Prostate gland (tissue), 2 donors: ENCODE data around the gene SLC6A11. TPM values are rescaled to one million over a fixed set of nuclear protein-coding genes. Genes with fewer than 3 reads are reported as not detected.

Experiments used
- DNase-seq: peaks from one replicate; pipeline ENCODE4 v3.0.0-alpha.2; 2019; ENCODE audit warnings: low spot score
- H3K27ac ChIP-seq, 2 donors: fragments of 200-600 bp; sonication (generic); 2 replicates each; pipeline ENCODE4 v1.5.1; 2017 to 2019
- H3K27me3 ChIP-seq: fragments of 200-600 bp; sonication (generic); replicated peaks from 2 replicates; pipeline ENCODE4 v1.5.1; 2019; ENCODE audit not compliant: insufficient read depth
- H3K36me3 ChIP-seq, 2 donors: fragments of 200-600 bp; sonication (generic); 1 replicate in 1 of 2; 2 replicates in 1 of 2; pipeline versions ENCODE4 v1.5.1 to v1.8.1; 2017 to 2019
- H3K4me1 ChIP-seq: fragments of 200-600 bp; sonication (generic); replicated peaks from 2 replicates; pipeline ENCODE4 v1.5.1; 2019
- H3K4me3 ChIP-seq, 2 donors: fragments of 200-600 bp; sonication (generic); 2 replicates each; pipeline ENCODE4 v1.5.1; 2017 to 2019
- H3K9me3 ChIP-seq: fragments of 200-600 bp; sonication (generic); 2 replicates; pipeline ENCODE4 v1.5.1; 2017
- POLR2A ChIP-seq: fragments of 450-650 bp; IDR thresholded peaks from one replicate; pipeline ENCODE4 v1.6.1; 2016; ENCODE audit warnings: antibody characterized with exemption, mild to moderate bottlenecking
- POLR2AphosphoS5 ChIP-seq: sonication (generic); formaldehyde crosslinking; IDR thresholded peaks from one replicate; pipeline ENCODE4 v1.6.1; 2017; ENCODE audit warnings: antibody characterized with exemption
- WGBS: methylation state at CpG from one replicate; pipeline ENCODE4 v1.1.5; 2018; 5-methylcytosine and 5-hydroxymethylcytosine counted together
- intact Hi-C: fragments of 100-400 bp; cut with DNase I; formaldehyde crosslinking; loops from one replicate; pipeline ENCODE4 v1.14.2; 2022
- total RNA-seq, 2 donors: library from RNA; depleted of rRNA; stranded (reverse); fragments of >200 nt; gene quantifications; one replicate each; pipeline ENCODE4 v1.1.0, GENCODE V29; 2016
- TF ChIP-seq, protein P1 (sequence below), 4 experiments: fragments of 200-600 bp in 2 of 4; fragments of 450-650 bp in 2 of 4; sonication (generic) in 2 of 4; IDR thresholded peaks; 1 replicate in 3 of 4; 2 replicates in 1 of 4; pipeline ENCODE4 v1.5.1; 2016 to 2019; ENCODE audit warnings: antibody characterized with exemption in 4 of 4, mild to moderate bottlenecking in 2 of 4, moderate library complexity in 2 of 4

Gene SLC6A11
- total RNA-seq: 1 to 10 TPM; 3.6 to 6.9 TPM

- no peak within 1 kb of the TSS for H3K27ac ChIP-seq
- no peaks in the 10 kb centered on the region for H3K36me3 ChIP-seq
- 4% methylated on average over 64 of the region's 96 CpGs for WGBS
- intact Hi-C loops: no loop called here
- peak within 1 kb of the TSS; percentile 28 to 32 for H3K4me3 ChIP-seq
- H3K27me3 ChIP-seq: no peaks in the 10 kb centered on the region
- DNase-seq: peak; percentile 37
- H3K9me3 ChIP-seq: no peaks in the 10 kb centered on the region
- TF ChIP-seq, protein P1, sequence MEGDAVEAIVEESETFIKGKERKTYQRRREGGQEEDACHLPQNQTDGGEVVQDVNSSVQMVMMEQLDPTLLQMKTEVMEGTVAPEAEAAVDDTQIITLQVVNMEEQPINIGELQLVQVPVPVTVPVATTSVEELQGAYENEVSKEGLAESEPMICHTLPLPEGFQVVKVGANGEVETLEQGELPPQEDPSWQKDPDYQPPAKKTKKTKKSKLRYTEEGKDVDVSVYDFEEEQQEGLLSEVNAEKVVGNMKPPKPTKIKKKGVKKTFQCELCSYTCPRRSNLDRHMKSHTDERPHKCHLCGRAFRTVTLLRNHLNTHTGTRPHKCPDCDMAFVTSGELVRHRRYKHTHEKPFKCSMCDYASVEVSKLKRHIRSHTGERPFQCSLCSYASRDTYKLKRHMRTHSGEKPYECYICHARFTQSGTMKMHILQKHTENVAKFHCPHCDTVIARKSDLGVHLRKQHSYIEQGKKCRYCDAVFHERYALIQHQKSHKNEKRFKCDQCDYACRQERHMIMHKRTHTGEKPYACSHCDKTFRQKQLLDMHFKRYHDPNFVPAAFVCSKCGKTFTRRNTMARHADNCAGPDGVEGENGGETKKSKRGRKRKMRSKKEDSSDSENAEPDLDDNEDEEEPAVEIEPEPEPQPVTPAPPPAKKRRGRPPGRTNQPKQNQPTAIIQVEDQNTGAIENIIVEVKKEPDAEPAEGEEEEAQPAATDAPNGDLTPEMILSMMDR (IDR thresholded peaks at IDR 0.05): no peak
- TF ChIP-seq POLR2A (no peak), POLR2AphosphoS5 (no peak)
- no peaks in the 10 kb centered on the region for H3K4me1 ChIP-seq
Observed at GRCh38 chr3:10816019-10816862, at the start of gene SLC6A11. SLC6A11 (plus strand) TSS chr3:10816228; CDS start chr3:10816266, 38 bp downstream.

GRCh38 chr3:10768708-10769394, 47.2 kb upstream of the SLC6A11 start:
- Histone ChIP-seq H3K27me3 (no peaks in the 10 kb centered on the region), H3K4me1 (no peaks in the 10 kb centered on the region), H3K9me3 (no peaks in the 10 kb centered on the region), H3K4me3 (no peak overlapping the region), H3K36me3 (no peaks in the 10 kb centered on the region), H3K27ac (no peak overlapping the region)
- intact Hi-C loops: no loop called here
- 68% methylated on average over 10 of the region's 10 CpGs for WGBS
- no peak for DNase-seq
- TF ChIP-seq POLR2AphosphoS5 (no peak), POLR2A (no peak)
- TF ChIP-seq, protein P1 (IDR thresholded peaks at IDR 0.05): no peak

DNA sequence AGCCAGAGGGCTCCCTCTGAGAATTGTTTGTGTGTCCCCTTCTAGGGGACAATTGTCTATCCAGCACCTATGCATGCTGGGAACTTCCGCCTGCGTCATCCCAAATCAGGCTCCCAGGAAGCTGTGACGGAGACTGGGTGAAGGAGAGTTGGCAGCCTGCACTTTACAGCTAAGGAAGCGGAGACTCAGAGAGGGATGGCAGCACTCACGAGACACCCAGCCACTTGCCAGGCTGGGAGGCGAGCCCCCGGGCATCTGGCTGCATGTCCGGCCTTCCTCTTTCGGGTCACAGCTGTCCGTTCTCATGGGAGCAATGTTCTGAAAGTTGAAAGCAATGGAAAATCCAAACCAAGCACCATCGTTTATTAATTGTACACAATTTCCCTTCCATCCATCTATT, 45.5 kb upstream of the SLC6A11 start:
- intact Hi-C loops: no loop called here
- WGBS: 77% methylated on average over 11 of the region's 11 CpGs
- no peaks in the 10 kb centered on the region for H3K9me3 ChIP-seq
- H3K36me3 ChIP-seq: no peaks in the 10 kb centered on the region
- no peak for DNase-seq
- no peak overlapping the region for H3K27ac ChIP-seq
- TF ChIP-seq POLR2A (no peak), POLR2AphosphoS5 (no peak)
- TF ChIP-seq, protein P1 (IDR thresholded peaks at IDR 0.05): no peak
- H3K27me3 ChIP-seq: peaks cover 3% of the 10 kb centered on the region
- no peaks in the 10 kb centered on the region for H3K4me1 ChIP-seq
- no peak overlapping the region for H3K4me3 ChIP-seq

DNA sequence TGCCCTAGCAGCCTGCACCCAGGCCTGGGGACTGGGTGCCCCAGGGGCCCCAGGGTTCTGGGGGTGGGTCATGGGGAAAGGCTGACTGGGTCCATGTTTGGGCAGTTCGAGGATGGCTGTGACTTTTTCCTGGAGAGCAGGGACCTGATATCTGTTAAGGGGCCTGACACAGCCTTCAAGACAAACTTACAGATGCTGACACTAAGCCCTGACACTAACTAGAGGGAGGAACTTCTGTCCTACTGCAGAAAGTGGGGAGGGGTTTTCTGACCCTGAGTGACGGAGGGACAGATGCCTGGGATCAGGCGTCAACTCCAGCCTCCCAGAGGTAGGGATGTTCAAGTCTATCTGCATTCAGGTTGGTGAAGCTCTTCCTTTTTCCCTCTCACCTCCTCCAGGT, 45.0 kb upstream of the SLC6A11 start:
- Histone ChIP-seq H3K36me3 (no peaks in the 10 kb centered on the region), H3K9me3 (no peaks in the 10 kb centered on the region), H3K27me3 (peaks cover 3% of the 10 kb centered on the region), H3K27ac (no peak overlapping the region), H3K4me3 (no peak overlapping the region), H3K4me1 (no peaks in the 10 kb centered on the region)
- TF ChIP-seq POLR2A: no peak
- TF ChIP-seq POLR2AphosphoS5: no peak
- TF ChIP-seq, protein P1 (IDR thresholded peaks at IDR 0.05): no peak
- no peak for DNase-seq
- intact Hi-C loops: no loop called here
- 50% methylated on average over 3 of the region's 3 CpGs for WGBS
